ENCODE measurements around the gene IGFBPL1.
A peak's percentile ranks its signal among the peaks of the same experiment; 100 is the strongest.

Gene IGFBPL1

GRCh38 chr9:38375572-38375963, 48.7 kb downstream of the IGFBPL1 start:
- DNase-seq, result no peak

- DNase-seq, result no peak
Observed at GRCh38 chr9:38374847-38375571, 49.2 kb downstream of the IGFBPL1 start.

- no peak for DNase-seq
Observed at GRCh38 chr9:38373679-38374078, 50.6 kb downstream of the IGFBPL1 start.

GRCh38 chr9:38372762-38373619, 51.3 kb downstream of the IGFBPL1 start:
- DNase-seq, result no peak

GRCh38 chr9:38371495-38371894, 52.8 kb downstream of the IGFBPL1 start:
- peak; percentile 76 for DNase-seq

- no peak for DNase-seq
Observed at GRCh38 chr9:38370176-38370575, 54.1 kb downstream of the IGFBPL1 start.

GRCh38 chr9:38368731-38369130, 55.5 kb downstream of the IGFBPL1 start:
- no peak for DNase-seq

- DNase-seq, result no peak
Observed at GRCh38 chr9:38367898-38368297, 56.4 kb downstream of the IGFBPL1 start.

- DNase-seq, result no peak
Observed at GRCh38 chr9:38363589-38363925, 60.7 kb downstream of the IGFBPL1 start.

GRCh38 chr9:38362852-38363588, 61.2 kb downstream of the IGFBPL1 start:
- peak; percentile 68 for DNase-seq

- no peak for DNase-seq
Observed at GRCh38 chr9:38361473-38361850, 62.8 kb downstream of the IGFBPL1 start.

- DNase-seq, result no peak
Observed at GRCh38 chr9:38360839-38361472, 63.3 kb downstream of the IGFBPL1 start.

- DNase-seq, result no peak
Observed at GRCh38 chr9:38359689-38360385, 64.4 kb downstream of the IGFBPL1 start.

GRCh38 chr9:38359297-38359653, 65.0 kb downstream of the IGFBPL1 start:
- no peak for DNase-seq

GRCh38 chr9:38358390-38359296, 65.6 kb downstream of the IGFBPL1 start:
- no peak for DNase-seq

- DNase-seq, result no peak
Observed at GRCh38 chr9:38357350-38358114, 66.7 kb downstream of the IGFBPL1 start.

- no peak for DNase-seq
Observed at GRCh38 chr9:38356851-38357250, 67.4 kb downstream of the IGFBPL1 start.

Measured in DMS153 (cell line).